HCT116 (cell line): ENCODE data around the gene NCLN. TPM values are rescaled to one million over a fixed set of nuclear protein-coding genes. Genes with fewer than 3 reads are reported as not detected.

Experiments used
- ATAC-seq: fragments of 200-7000 bp; cut with Tn5 transposase; 2 replicates; pipeline ENCODE4 v1.9.1; 2020; ENCODE audit warnings: mild to moderate bottlenecking, moderate library complexity
- BruUV-seq: library from RNA; stranded (reverse); fragments of 400-500 nt; replicated peaks from 2 replicates; lab custom pipeline; 2021; lab: Mats Ljungman, UMichigan
- CTCF ChIA-PET: fragments of 300-600 bp; sonication (Branson Sonifier 250); formaldehyde crosslinking; loops from one replicate; lab custom pipeline; 2021; ENCODE audit warnings: antibody characterized with exemption; lab: Charles Lee
- POLR2A ChIA-PET: fragments of 300-600, 350-600 bp; sonication (Branson Sonifier 250); formaldehyde crosslinking; loops from one replicate; lab custom pipeline; 2021; ENCODE audit warnings: antibody characterized with exemption; lab: Charles Lee
- RAD21 ChIA-PET, 2 experiments: fragments of 300-600 bp; sonication (Branson Sonifier 250); formaldehyde crosslinking; loops; one replicate each; lab custom pipeline; 2023; ENCODE audit warnings: low total read pairs in 2 of 2; ENCODE audit not compliant: uncharacterized antibody in 2 of 2, unreplicated experiment in 2 of 2, low non-redundant PET in 1 of 2; lab: Charles Lee
- DNase-seq: peaks from one replicate; pipeline ENCODE4 v3.0.0-alpha.2; 2010; ENCODE audit warnings: low read depth, low spot score
- H2AFZ ChIP-seq: fragments of 200-600 bp; shearing (Covaris generic), sonication (generic); 2 replicates; pipeline ENCODE4 v1.6.1; 2017; ENCODE audit warnings: low read depth, mixed run types, mixed read lengths, antibody characterized with exemption, low read length; ENCODE audit not compliant: poor library complexity, severe bottlenecking
- H3K27ac ChIP-seq: 2 replicates; pipeline ENCODE4 v1.5.1; 2012; ENCODE audit warnings: low read depth, low read length
- H3K27me3 ChIP-seq: fragments of 200-600 bp; sonication (generic); 2 replicates; pipeline ENCODE4 v1.6.1; 2016; ENCODE audit warnings: mixed run types, low read length, mixed read lengths; ENCODE audit not compliant: insufficient read depth
- H3K36me3 ChIP-seq, 2 experiments: fragments of 200-500 bp in 1 of 2; fragments of 200-600 bp in 1 of 2; sonication (Bioruptor generic) in 1 of 2; sonication (generic) in 1 of 2; 2 replicates each; pipeline versions ENCODE4 v1.5.1 to v1.6.1; 2014 to 2016; ENCODE audit warnings: low read length in 2 of 2, inconsistent platforms in 1 of 2, mixed read lengths in 1 of 2, mixed run types in 1 of 2; ENCODE audit not compliant: insufficient read depth in 2 of 2, control insufficient read depth in 1 of 2
- H3K4me1 ChIP-seq, 2 experiments: fragments of 200-600 bp in 1 of 2; sonication (generic) in 1 of 2; 2 replicates each; pipeline versions ENCODE4 v1.5.1 to v1.6.1; 2012 to 2017; ENCODE audit warnings: low read length in 2 of 2, inconsistent platforms in 1 of 2, mild to moderate bottlenecking in 1 of 2, mixed read lengths in 1 of 2, mixed run types in 1 of 2, moderate library complexity in 1 of 2; ENCODE audit not compliant: insufficient read depth in 2 of 2, control insufficient read depth in 1 of 2
- H3K4me2 ChIP-seq: fragments of 200-600 bp; sonication (generic); 2 replicates; pipeline ENCODE4 v1.6.1; 2017; ENCODE audit warnings: mixed run types, low read length, mixed read lengths
- H3K4me3 ChIP-seq, 2 experiments: fragments of 200-600 bp in 1 of 2; sonication (generic) in 1 of 2; replicated peaks in 1 of 2; 2 replicates each; pipeline ENCODE4 v1.5.1; 2011 to 2016; ENCODE audit warnings: low read length in 2 of 2, control low read depth in 1 of 2, low read depth in 1 of 2, mild to moderate bottlenecking in 1 of 2, mixed read lengths in 1 of 2, mixed run types in 1 of 2
- H3K79me2 ChIP-seq: fragments of 200-600 bp; sonication (generic); 2 replicates; pipeline ENCODE4 v1.6.1; 2017; ENCODE audit warnings: mild to moderate bottlenecking, mixed run types, low read length, moderate library complexity, mixed read lengths; ENCODE audit not compliant: insufficient read depth
- H3K9ac ChIP-seq: fragments of 200-600 bp; sonication (generic); 2 replicates; pipeline ENCODE4 v1.6.1; 2016; ENCODE audit warnings: low read length, mixed read lengths
- H3K9me2 ChIP-seq: fragments of 200-600 bp; sonication (generic), shearing (Covaris generic); 2 replicates; pipeline ENCODE4 v1.6.1; 2017; ENCODE audit warnings: mixed run types, mild to moderate bottlenecking, moderate library complexity; ENCODE audit not compliant: insufficient read depth
- H3K9me3 ChIP-seq, 2 experiments: fragments of 200-500 bp in 1 of 2; fragments of 200-600 bp in 1 of 2; sonication (Bioruptor generic) in 1 of 2; sonication (generic) in 1 of 2; 2 replicates each; pipeline ENCODE4 v1.6.1; 2014 to 2017; ENCODE audit warnings: low read length in 2 of 2, mixed read lengths in 2 of 2, inconsistent platforms in 1 of 2, low read depth in 1 of 2, mild to moderate bottlenecking in 1 of 2, mixed run types in 1 of 2, moderate library complexity in 1 of 2; ENCODE audit not compliant: control insufficient read depth in 1 of 2, insufficient read depth in 1 of 2
- H4K20me1 ChIP-seq: fragments of 200-600 bp; sonication (generic), shearing (Covaris generic); 2 replicates; pipeline ENCODE4 v1.6.1; 2017; ENCODE audit warnings: mixed run types, mild to moderate bottlenecking, moderate library complexity; ENCODE audit not compliant: insufficient read depth
- EGR1 ChIP-seq: IDR thresholded peaks from 2 replicates; pipeline ENCODE4 v1.6.1; 2012; ENCODE audit warnings: low read depth
- ELF1 ChIP-seq: IDR thresholded peaks from 2 replicates; pipeline ENCODE4 v1.6.1; 2012; ENCODE audit warnings: low read depth, borderline replicate concordance
- EZH2 ChIP-seq: fragments of 200-600 bp; sonication (generic); IDR thresholded peaks from 2 replicates; pipeline ENCODE4 v1.6.1; 2017; ENCODE audit warnings: antibody characterized with exemption, mixed run types
- FOSL1 ChIP-seq: IDR thresholded peaks from 2 replicates; pipeline ENCODE4 v1.6.1; 2012; ENCODE audit warnings: low read depth
- POLR2A ChIP-seq: IDR thresholded peaks from 2 replicates; pipeline ENCODE4 v1.7.0; 2011; ENCODE audit warnings: borderline replicate concordance; ENCODE audit not compliant: insufficient read depth, insufficient read length; ENCODE audit errors: extremely low read depth
- RAD21 ChIP-seq: IDR thresholded peaks from 2 replicates; pipeline ENCODE4 v1.6.1; 2012; ENCODE audit warnings: low read depth, mild to moderate bottlenecking
- SP1 ChIP-seq: IDR thresholded peaks from 2 replicates; pipeline ENCODE4 v1.6.1; 2012; ENCODE audit warnings: low read depth
- SRF ChIP-seq: IDR thresholded peaks from 2 replicates; pipeline ENCODE4 v1.6.1; 2012; ENCODE audit warnings: low read depth
- YY1 ChIP-seq: IDR thresholded peaks from 2 replicates; pipeline ENCODE4 v1.6.1; 2011; ENCODE audit warnings: low read length, low read depth, moderate library complexity, mild to moderate bottlenecking; ENCODE audit not compliant: insufficient replicate concordance; ENCODE audit errors: extremely low read depth
- intact Hi-C: fragments of 100-400 bp; cut with micrococcal nuclease; formaldehyde crosslinking; loops from 2 replicates; pipeline ENCODE4 v1.10.0; 2022
- total RNA-seq: library from RNA; stranded (reverse); gene quantifications from one replicate; pipeline ENCODE4 v1.2.1, GENCODE V29; 2021; ENCODE audit not compliant: unreplicated experiment
- TF ChIP-seq, protein P1 (sequence below), 3 experiments: fragments of 200-600 bp in 1 of 3; sonication (generic) in 1 of 3; IDR thresholded peaks in 2 of 3; conservative IDR thresholded peaks in 1 of 3; 2 replicates each; pipeline ENCODE4 v1.5.1; 2012 to 2017; ENCODE audit warnings: low read depth in 2 of 3, low read length in 2 of 3, antibody characterized with exemption in 1 of 3, borderline replicate concordance in 1 of 3, control low read depth in 1 of 3, mild to moderate bottlenecking in 1 of 3, mixed read lengths in 1 of 3, mixed run types in 1 of 3, moderate library complexity in 1 of 3; ENCODE audit not compliant: insufficient read depth in 1 of 3
- TF ChIP-seq, protein P2 (sequence below): IDR thresholded peaks from 2 replicates; pipeline ENCODE4 v1.6.1; 2011; ENCODE audit warnings: mild to moderate bottlenecking, low read length, moderate library complexity; ENCODE audit not compliant: insufficient replicate concordance; ENCODE audit errors: extremely low read depth
- TF ChIP-seq, protein P3 (sequence below): IDR thresholded peaks from 2 replicates; pipeline ENCODE4 v1.6.1; 2012

The NCLN gene
- total RNA-seq, 1 experiment from 2014 or later = 119 TPM

DNA sequence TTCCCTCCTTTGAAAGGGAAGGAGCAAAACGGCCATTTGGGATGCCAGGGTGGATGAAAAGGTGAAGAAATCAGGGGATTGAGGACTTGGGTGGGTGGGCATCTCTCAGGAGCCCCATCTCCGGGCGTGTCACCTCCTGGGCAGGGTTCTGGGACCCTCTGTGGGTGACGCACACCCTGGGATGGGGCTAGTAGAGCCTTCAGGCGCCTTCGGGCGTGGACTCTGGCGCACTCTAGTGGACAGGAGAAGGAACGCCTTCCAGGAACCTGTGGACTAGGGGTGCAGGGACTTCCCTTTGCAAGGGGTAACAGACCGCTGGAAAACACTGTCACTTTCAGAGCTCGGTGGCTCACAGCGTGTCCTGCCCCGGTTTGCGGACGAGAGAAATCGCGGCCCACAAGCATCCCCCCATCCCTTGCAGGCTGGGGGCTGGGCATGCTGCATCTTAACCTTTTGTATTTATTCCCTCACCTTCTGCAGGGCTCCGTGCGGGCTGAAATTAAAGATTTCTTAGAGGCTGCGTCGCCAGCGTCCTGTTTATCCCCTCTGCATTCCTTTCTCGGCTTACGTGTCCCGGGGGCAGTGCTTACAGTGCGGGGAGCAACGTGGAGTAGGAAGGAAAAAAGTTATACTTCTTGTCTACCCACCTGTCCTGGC lies 22.4 kb upstream of the NCLN start:
- H3K27ac ChIP-seq = no peak overlapping the region
- ChIA-PET POLR2A (no interaction called here), CTCF (interaction anchor here (1.0 to 1.9 kb wide), 4 partner anchors 34 to 212 kb away, joined by 3 to 15 read pairs (median 6); no protein-coding TSS in a partner anchor), RAD21 (no interaction called here)
- H3K9me3 ChIP-seq = no peaks in the 10 kb centered on the region
- H3K9ac ChIP-seq = no peak overlapping the region
- intact Hi-C loops = loop anchor here (1.0 to 5.0 kb wide), 3 partner anchors 34 to 207 kb away; no protein-coding TSS in a partner anchor
- TF ChIP-seq, protein P1, sequence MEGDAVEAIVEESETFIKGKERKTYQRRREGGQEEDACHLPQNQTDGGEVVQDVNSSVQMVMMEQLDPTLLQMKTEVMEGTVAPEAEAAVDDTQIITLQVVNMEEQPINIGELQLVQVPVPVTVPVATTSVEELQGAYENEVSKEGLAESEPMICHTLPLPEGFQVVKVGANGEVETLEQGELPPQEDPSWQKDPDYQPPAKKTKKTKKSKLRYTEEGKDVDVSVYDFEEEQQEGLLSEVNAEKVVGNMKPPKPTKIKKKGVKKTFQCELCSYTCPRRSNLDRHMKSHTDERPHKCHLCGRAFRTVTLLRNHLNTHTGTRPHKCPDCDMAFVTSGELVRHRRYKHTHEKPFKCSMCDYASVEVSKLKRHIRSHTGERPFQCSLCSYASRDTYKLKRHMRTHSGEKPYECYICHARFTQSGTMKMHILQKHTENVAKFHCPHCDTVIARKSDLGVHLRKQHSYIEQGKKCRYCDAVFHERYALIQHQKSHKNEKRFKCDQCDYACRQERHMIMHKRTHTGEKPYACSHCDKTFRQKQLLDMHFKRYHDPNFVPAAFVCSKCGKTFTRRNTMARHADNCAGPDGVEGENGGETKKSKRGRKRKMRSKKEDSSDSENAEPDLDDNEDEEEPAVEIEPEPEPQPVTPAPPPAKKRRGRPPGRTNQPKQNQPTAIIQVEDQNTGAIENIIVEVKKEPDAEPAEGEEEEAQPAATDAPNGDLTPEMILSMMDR (IDR thresholded peaks at IDR 0.05 in 2 of 3, conservative IDR thresholded peaks at IDR 0.05 in 1 of 3; ENCODE audit: borderline replicate concordance in 1 of 3, insufficient read depth in 1 of 3, low read depth in 2 of 3, low read length in 2 of 3) = peak; percentile 79 to 98 (median 92)
- TF ChIP-seq SRF (no peak), RAD21 (peak; percentile 92)
- BruUV-seq = no TSS peak
- H3K79me2 ChIP-seq = no peaks in the 10 kb centered on the region
- DNase-seq (no peak), ATAC-seq (peak; percentile 98)
- no peaks in the 10 kb centered on the region for H3K27me3 ChIP-seq
- no peaks in the 10 kb centered on the region for H3K36me3 ChIP-seq
- H4K20me1 ChIP-seq = no peaks in the 10 kb centered on the region
- peaks cover 5 to 11% of the 10 kb centered on the region in 2 experiments; a peak in 2 of 4 replicates for H3K4me1 ChIP-seq
- H3K9me2 ChIP-seq = no peaks in the 10 kb centered on the region
- no peak overlapping the region for H2AFZ ChIP-seq
- H3K4me2 ChIP-seq = peak overlapping the region; percentile 35
- H3K4me3 ChIP-seq = no peak overlapping the region

DNA sequence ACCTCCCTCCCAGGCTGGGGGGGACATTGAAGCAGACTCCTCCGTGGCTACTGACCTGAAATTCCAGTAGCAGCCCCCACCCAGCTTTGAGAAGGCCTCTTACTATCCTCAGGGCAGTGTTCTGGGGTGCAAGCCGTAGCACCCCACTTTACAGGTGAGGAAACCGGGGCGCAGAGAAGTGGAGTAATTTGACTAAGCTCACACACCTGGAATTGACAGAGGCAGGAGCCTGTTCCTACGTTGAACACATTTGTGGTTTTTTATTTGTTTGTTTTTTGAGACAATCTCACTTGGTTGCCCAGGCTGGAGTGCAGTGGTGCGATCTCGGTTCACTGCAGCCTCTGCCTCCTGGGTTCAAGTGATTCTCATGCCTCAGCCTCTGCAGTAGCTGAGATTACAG lies 21.8 kb upstream of the NCLN start:
- Histone ChIP-seq H3K79me2 (no peaks in the 10 kb centered on the region), H3K27me3 (no peaks in the 10 kb centered on the region), H3K27ac (no peak overlapping the region), H2AFZ (no peak overlapping the region), H3K9me3 (no peaks in the 10 kb centered on the region), H3K4me2 (peak overlapping the region; percentile 35; the same call in 1 of the 2 replicates), H3K4me1 (peaks cover 5 to 11% of the 10 kb centered on the region in 2 experiments; a peak in 2 of 4 replicates), H3K9ac (no peak overlapping the region), H3K9me2 (no peaks in the 10 kb centered on the region), H3K4me3 (no peak overlapping the region), H4K20me1 (no peaks in the 10 kb centered on the region), H3K36me3 (no peaks in the 10 kb centered on the region)
- RAD21 ChIA-PET = no interaction called here
- POLR2A ChIA-PET = no interaction called here
- intact Hi-C loops = loop anchor here (1.0 to 5.0 kb wide), 3 partner anchors 35 to 208 kb away; no protein-coding TSS in a partner anchor
- DNase-seq = no peak
- ATAC-seq = no peak
- CTCF ChIA-PET = interaction anchor here (1.0 to 1.9 kb wide), 4 partner anchors 35 to 213 kb away, joined by 3 to 15 read pairs (median 6); no protein-coding TSS in a partner anchor
- no TSS peak for BruUV-seq
- no peak for TF ChIP-seq EZH2
- no peak for TF ChIP-seq SRF
- TF ChIP-seq YY1 = no peak
- no peak for TF ChIP-seq ELF1
- no peak for TF ChIP-seq SP1
- TF ChIP-seq, protein P2, sequence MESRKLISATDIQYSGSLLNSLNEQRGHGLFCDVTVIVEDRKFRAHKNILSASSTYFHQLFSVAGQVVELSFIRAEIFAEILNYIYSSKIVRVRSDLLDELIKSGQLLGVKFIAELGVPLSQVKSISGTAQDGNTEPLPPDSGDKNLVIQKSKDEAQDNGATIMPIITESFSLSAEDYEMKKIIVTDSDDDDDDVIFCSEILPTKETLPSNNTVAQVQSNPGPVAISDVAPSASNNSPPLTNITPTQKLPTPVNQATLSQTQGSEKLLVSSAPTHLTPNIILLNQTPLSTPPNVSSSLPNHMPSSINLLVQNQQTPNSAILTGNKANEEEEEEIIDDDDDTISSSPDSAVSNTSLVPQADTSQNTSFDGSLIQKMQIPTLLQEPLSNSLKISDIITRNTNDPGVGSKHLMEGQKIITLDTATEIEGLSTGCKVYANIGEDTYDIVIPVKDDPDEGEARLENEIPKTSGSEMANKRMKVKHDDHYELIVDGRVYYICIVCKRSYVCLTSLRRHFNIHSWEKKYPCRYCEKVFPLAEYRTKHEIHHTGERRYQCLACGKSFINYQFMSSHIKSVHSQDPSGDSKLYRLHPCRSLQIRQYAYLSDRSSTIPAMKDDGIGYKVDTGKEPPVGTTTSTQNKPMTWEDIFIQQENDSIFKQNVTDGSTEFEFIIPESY = no peak
- no peak for TF ChIP-seq EGR1
- TF ChIP-seq, protein P3, sequence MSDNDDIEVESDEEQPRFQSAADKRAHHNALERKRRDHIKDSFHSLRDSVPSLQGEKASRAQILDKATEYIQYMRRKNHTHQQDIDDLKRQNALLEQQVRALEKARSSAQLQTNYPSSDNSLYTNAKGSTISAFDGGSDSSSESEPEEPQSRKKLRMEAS = no peak
- no peak for TF ChIP-seq POLR2A
- no peak for TF ChIP-seq FOSL1
